CD4-positive, alpha-beta T cell treated with Interleukin-6 for 4 hours (primary cell): ENCODE measurements around the gene RYR1.
"Not testable (repeated sequence)": the region's sequence is repeated elsewhere in the genome, so short reads cannot be mapped to it uniquely, and the experiment has no call there.

ENCODE experiments used
- DNase-seq: peaks from one replicate; pipeline ENCODE4 v3.0.0-alpha.2; 2020; ENCODE audit warnings: mixed read lengths

The RYR1 gene

DNA sequence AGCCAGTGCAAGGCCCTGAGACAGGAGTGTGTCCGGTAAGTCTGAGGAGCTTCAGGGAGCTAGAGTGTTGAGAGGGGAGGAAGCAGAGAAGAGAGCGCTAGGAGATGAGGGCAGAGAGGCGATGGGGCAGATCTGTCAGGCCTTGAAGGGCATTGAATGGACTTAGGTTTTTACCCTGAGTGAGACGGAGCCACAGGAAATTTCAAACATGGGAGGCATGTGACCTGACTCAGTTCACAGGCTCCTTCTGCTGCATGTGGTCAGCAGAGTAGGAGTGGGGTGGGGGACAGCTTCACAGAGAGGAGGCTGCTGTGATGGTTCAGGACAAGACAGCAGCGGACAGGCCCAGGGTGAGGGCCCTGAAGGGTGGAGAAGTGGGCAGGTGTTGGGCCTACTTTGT, 33.1 kb upstream of the RYR1 start:
- no peak for DNase-seq

DNA sequence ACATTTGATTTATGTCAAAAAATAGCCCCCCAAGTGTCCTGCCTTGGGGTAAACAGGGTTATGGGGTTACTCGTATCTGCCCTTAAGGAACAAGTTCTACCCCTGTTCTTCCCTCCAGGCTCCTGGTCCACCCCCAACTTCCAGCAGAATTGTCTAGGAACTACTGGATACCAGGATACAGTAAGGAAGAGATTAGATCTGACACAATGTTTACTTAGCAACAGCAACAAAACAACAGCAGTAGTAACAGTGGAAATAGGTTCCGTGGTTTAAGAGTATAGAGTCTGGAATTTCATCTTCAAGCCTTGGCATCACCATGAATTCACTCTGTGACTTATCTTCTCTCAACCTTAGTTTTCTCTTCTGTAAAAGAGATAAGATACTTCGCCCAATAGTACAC, 32.3 kb upstream of the RYR1 start:
- DNase-seq: no peak

DNA sequence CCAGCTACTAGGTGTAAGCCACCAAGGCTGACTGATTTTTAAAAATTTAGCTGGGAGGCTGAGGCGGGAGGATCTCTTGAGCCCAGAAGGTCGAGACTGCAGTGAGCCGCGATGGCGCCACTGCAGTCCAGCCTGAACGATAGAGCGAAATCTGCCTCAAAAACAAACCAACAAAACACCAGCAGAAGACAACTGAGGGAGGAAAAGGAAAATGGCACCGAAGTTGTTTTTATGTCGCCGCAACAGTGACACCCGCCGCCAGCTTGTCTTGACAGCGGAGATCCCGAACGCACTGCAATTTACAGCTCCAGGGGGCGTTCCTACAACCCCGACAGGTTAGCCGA, 30.9 kb upstream of the RYR1 start:
- no peak for DNase-seq

DNA sequence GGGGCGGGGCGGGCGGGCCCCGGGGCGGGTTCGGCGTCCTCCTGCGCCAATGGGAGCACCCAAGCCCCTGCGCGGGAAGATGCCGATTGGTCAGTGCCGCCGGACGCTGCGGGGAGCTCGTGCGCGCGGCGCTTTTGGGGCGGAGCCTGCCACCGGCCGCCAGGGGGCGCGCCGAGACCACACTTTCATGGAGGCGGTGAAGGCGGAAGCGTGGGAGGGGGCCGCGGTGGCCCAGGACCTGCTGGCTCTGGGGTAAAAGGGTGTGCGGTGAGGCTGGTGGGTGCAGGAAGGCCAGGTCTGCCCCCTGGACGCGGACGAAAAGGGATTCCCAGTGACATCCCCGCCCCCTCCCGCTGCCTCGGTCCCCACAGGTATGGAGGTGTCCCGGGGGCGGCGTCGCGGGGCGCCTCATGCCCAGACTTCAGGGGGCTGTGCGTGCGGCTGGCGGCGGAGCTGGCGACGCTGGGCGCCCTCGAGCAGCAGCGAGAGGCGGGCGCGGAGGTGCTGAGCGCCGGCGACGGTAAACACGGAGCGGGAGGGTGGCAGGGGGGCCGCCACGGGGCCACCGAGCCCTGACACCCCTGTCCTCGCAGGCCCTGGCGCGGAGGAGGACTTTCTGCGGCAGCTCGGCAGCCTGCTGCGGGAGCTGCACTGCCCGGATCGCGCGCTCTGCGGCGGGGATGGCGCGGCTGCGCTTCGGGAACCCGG, 30.4 kb upstream of the RYR1 start, which contains the start of gene FAM98C:
TSS of gene FAM98C (plus strand) at position 127 of the 708 bp plus-strand sequence. CDS start at position 188, 61 bp downstream.
- peak; percentile 99 for DNase-seq

DNA sequence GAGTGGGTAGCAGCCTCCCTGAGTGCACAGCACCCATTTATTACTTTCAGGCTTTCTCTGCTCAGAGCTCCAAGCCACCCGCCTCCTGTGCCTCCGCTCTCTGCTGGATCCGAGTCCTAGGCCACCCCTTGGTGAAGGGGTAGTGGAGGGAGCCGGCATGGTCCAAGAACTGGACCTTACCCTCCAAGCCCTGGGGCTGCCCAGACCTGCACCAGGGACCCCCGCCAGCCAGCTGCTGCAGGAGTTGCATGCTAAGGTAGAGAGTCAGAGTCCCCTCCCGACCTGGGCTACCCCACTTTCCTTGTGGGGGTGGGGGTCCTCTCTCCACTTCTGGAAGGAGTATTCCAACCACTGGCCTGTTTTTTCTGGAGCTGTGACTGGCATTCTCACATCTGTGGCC, 28.6 kb upstream of the RYR1 start:
- DNase-seq: no peak

DNA sequence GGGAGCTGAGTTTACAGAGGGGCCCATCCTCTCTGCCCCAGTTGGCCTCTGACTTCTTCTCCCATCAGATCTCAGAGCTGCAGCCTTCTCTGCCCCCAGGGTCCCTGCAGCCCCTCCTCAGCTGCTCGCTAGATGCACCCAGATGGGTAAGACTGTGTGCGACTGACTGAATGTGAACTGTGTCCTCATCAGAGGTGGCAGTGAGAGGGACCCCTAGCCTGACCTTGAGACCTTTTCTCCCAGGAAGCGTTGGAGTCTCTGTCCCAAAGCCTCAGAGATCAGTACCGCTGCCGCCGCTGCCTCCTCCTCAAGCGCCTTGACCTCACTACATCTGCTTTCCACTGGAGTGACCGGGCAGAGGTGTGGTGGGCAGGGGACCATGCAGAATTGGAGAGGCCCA, 28.2 kb upstream of the RYR1 start:
- DNase-seq: no peak

DNA sequence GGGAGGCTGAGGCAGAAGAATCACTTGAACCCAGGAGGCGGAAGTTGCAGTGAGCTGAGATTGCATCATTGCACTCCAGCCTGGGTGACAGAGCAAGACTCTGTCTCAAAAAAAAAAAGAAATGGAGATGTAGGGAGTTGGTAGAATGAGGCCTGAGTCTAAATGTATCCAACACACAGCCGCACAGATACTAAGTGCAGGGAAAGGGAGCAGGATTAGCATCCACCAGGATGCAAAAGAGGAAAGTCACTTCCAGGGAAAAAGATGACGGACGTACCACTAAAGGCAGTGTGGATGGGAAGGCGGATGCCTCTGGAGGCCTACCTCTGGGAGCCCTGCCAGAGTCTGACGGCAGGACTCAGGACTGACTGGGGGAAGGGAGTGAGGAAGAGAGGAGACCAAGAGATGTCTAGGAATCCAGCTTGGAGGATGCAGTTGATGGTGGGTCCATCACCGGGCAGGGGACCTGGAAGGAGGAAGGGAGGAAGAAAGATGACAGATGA, 23.8 kb upstream of the RYR1 start:
- DNase-seq: no peak

DNA sequence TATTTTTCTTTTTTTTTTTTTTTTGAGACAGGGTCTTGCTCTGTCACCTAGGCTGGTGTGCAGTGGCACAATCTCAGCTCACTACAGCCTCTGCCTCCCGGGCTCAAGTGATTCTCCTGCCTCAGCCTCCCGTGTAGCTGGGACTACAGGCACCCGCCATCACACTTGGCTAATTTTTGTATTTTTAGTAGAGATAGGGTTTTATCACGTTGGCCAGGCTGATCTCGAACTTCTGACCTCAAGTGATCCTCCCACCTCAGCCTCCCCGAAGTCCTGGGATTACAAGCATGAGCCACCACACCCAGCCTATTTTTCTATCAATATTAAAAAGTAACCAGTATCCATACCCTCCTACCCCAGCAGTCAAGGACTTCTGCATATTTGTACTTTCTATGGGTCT, 23.1 kb upstream of the RYR1 start:
- not testable (repeated sequence) for DNase-seq

DNA sequence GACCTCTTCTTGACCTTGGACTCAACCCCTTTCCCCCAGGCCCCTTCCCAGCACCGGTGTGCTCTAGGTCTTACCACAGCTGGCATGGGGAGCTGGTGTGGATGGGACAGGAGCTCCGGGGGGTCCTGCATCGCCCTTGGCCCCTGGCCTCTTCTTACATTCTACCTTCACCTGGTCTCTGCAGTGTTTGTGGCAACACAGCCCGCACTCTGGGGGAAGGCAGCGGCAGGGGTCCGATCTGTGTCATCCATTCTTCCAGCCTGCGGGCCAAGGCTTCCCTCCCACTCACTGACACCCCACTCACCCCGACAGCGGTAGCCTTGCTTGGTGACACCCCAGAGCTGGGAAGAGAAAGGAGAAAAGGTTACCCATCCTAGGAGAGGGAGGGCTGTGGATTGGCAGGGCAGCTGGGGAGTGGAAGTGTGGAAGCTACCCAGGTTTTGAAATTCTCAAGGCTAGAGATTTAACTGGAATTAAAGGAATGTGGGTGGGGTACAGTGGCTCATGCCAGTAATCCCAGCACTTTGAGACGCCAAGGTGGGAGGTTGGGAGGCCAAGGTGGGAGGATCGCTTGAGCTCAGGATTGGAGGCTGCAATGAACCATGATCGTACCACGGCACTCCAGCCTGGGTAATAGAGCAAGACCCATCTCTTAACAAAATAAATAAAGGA, 22.3 kb upstream of the RYR1 start:
- DNase-seq: no peak

DNA sequence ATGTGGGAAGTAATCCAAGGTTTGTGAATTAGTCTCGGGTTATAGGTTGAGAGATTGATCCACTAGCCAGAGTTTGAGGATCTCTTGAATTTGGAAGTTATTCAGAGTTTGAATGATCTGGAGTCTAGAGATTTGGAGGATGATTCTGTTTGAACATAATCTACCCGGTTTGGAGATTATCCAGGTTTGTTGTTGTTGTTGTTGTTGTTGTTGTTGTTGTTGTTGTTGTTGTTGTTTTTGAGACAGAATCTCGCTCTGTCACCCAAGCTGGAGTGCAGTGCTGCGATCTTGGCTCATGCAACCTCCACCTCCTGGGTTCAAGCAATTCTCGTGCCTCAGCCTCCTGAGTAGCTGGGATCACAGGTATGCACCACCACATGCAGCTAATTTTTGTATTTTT, 21.6 kb upstream of the RYR1 start:
- not testable (repeated sequence) for DNase-seq

DNA sequence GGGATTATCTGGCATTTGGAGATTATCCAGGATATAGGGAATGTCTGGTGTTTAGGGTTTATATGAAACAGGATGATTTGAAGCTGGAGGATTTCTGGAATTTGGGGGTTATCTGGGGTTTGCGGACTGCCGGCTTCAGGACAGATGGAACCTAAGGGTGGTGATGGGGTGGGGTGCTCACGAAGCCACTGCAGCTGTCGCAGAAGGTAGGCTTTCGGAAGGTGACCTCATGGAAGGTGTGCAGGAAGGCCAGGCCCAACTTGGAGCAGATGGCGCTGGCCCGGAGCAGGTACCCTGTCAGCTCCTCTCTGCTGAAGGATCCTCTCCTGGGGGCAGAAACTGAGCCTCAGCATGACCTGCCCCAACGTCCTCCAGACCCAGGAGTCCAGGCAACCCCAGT, 21.0 kb upstream of the RYR1 start:
- no peak for DNase-seq

DNA sequence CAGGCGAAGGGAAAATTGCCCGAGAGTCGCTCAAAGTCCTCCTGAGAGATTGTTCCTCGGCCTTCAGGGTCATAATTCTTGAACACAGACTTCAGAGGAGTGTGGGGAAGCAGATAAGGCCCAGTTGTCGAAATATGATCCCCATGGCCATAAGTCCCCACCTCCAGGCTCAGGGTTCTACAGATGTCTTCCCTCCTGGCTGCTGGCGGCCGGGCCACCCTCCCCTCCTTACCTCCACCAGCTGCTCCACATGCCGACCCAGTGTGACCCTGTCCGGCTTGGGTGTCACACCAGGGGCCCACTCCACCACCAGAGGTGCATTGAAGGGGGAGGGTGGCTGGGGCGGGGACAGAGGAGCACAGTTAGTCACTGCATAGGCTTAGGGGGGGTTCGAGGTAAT, 20.5 kb upstream of the RYR1 start:
- DNase-seq: no peak

DNA sequence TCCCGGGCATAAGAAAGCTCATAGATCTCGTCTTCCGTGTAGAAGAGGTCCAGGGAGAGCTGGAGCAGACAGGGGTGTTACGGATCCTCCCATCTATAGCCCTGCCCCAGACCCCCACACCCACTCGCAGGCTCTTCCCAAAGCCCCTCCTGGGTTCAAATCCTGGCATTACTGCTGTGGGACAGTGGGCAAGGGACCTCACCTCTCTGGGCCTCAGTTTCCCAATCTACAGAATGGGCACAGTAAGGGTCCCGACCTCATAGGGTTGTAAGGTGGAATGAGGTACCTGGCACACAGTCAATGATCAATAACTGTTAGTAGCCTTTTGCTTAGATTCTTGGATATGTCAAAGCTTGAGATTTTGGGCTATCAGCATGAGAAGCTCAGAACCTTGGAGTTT, 20.1 kb upstream of the RYR1 start:
- DNase-seq: no peak

DNA sequence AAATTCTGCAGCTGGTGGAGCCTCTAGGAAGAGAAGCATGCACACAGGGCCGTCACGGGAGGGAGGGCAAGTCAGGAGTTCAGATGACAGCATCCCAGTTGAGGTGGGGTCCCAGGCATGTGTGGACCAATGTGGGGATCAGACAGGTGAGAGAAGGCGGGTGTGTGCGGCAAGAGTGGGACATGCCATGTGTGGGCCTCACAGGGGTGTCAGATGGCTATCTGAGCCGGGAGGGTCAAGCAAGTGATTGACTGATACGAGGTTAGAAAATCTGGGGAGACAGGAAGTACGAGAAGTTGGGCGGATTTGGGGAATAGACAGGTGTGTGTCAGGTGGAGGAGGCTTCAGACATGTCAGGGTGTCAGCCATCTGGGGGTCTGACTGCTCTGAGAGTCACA, 16.3 kb upstream of the RYR1 start:
- DNase-seq: no peak

DNA sequence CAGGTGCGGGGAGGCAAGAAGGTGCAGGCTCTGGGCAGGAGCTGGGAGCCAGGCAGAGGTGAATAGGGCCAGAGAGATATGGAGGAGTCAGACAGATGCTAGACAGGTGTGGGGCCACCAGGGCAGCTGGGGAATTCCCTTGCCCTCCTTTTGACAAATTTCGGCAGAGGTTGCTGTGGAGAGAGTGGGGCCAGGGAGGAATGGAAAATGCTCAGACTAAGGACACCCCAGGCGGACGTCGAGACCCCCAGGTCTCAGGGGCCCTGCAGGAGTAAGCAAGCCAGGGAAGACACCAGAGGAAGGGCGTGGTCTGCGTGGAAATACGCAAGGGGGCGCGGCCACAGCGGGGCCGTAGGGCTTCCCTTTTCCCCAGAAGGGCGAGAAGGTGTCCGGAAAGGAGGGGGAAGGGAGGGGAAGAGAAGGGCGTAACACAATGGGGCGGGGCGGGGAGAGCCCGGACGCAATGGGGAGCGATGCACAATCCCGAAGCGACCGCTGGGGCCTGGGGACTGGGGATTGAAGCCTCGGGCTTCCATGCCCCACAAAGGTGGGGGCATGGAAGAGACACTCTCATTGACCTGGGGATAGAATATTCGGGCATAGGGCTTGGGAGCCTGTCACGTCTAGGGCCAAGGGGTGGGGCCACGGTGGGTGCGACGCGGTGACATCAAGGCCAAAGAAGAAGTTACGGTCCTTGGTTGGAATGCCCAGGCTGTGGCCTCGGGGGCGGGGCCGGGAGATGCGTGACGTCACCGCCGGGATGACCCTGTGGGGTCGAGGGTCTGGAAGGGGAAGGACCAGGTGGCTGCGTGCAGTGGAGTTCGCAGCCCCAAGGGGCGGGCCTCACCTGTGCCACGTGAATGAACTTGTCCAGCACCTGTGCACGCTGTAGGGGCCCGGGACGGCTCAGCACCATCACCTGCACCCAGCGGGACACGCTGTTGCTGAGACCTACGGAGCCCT, 15.7 kb upstream of the RYR1 start:
- DNase-seq: peak; percentile 74

DNA sequence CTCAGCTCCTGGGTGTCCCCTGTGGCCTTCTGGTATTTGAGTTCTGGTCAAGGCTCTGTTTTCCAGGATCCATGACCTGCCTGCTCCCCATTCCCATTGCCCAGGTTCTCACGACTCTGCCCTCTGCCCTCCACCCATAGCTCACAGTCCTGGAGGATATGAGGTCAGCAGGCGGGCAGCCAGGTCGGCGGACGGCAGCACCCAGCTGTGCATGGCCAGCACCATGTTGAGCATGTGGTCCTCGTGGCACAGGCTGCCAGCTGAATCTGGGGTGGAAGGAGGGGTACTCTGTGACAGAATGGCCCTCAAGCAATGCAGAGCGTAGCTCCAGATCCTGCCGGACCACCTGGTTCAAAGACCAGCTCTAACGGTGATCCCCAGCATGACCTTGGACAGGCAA, 12.6 kb upstream of the RYR1 start:
- DNase-seq: no peak

DNA sequence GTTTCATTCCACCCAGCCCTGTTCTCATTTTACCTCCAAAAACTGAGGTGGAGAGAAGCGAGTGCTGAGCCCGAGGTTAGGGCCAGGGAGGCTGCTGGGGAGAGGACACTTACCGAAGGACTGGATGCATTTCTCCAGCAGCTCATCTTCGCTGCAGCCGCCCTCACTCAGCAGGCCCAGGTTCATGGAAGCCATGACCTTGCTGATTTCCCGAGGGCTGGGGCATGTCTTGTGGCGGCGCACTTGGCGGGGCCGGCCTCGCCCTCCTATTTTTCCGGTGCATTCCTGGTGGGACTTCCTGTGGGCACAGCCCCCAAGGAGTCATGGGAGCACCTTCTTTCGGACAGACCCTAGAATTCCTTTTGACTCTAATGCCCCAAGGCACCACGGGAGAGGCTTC, 11.6 kb upstream of the RYR1 start:
- DNase-seq: no peak

DNA sequence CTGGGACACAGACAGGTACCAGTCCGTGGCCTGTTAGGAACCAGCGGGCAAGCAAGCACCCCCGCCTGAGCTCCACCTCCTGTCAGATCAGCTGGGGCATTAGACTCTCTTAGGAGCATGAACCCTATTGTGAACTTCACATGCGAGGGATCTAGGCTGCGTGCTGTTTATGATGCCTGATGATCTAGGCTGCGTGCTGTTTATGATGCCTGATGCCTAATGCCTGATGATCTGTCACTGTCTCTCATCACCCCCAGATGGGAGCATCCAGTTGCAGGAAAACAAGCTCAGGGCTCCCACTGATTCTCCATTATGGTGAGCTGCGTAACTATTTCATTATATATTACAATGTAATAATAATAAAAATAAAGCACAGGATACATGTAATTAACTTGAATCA, 11.1 kb upstream of the RYR1 start:
- DNase-seq: no peak

DNA sequence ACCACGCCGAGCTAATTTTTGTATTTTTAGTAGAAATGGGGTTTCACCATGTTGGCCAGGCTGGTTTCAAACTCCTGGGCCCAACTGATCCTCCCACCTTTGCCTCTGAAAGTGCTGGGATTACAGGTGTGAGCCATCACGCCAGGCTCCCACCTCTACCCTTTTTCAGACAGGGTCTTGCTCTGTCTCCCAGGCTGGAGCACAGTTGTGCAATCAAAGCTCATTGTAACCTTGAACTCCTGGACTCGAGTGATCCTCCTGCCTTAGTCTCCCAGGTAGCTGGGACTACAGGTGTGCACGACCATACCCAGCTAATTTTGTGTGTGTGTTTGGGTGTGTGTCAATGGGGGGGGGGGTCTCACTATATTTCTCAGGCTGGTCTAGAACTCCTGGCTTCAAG, 9.2 kb upstream of the RYR1 start:
- no peak for DNase-seq

DNA sequence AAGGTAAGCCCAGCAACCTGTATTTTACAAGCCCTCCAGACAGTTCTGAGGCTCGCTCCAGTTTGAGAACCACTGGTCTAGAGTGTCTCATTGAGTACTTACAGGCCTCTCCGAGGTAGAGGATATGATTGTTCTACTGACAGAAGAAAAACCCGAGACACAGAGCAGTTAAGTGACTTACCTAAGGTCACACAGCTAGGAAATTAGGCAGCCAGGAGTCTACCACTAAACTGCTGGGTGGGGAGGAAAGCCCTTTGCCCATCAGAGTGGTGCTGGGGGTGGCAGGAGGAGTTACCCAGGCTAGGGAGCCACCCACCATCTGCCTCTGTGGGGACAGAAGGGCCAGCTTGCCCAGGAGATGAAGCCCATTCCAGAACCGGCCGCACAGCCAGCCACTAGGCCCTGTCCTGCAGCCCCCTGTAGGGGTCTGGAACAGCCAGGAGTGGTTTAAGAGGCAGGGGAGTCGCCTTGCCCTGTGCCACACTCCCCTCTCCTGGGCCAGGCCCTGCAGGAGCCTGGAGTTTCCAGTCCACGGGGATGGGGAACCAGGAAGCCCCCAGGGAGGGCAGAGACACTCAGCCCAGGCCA, 8.2 kb upstream of the RYR1 start:
- DNase-seq: no peak

DNA sequence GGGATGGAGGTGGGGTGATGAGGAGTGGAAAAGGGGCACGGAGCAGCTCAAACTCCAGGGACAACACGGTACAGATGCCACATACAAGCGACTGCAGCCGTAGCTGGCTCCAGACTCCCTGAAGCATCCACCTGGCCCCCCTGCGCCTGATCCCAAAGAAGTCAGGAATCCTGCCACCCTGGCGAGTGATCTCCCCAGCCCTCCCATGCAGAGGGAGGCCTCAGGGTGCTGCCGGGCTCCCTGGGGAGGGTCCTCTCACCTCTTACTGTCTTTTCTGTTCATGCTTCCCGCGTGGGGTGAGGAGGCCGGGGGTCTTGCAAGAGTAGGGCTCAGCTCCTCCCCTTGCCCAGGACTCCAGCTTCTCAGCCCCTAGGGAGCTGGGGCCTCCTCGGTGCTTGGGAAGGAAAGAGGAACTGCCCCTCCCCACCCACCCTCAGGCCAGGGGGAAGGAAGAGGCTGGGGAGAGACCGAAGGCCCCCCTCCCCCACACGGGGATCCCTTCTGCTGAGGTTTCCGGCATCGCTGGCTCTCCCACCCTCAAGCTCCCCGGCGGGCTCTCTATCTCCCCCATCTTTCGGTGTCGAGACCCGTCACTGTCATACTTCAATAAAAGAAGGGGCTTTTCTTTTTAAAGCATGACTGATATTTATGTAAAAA, 7.6 kb upstream of the RYR1 start, which contains the start of gene RASGRP4:
TSS of gene RASGRP4 (minus strand) at position 410 of the 657 bp plus-strand sequence. CDS start at position 282, 128 bp downstream.
- peak; percentile 39 for DNase-seq

DNA sequence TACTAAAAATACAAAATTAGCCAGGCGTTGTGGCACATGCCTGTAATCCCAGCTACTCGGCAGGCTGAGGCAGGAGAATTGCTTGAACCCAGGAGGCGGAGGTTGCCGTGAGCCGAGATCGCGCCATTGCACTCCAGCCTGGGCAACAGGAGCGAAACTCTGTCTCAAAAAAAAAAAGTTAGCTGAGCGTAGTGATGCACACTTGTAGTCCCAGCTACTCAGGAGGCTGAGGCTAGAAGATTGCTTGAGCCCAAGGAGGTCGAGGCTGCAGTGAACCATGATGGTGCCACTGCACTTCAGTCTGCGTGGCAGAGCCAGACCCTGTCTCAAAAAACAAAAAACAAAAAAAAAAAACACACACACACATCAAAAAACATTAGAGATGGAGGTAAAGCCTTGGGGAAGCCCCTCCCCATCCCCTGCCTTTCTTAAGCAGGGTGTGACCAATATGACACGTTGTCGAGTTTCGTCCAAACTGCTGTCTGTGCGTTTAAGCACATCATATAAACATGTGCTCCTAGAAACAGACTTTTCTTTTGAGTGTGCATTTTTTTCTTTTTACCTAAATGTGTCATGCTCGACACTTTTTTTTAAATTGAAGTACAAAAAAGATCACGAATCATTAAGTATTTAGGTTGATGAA, 6.3 kb upstream of the RYR1 start:
- peak; percentile 34 for DNase-seq
